ENCODE data around the gene NCOR2. TPM values are rescaled to one million over a fixed set of nuclear protein-coding genes. Genes with fewer than 3 reads are reported as not detected.

The NCOR2 gene
- total and polyA plus RNA-seq, 11 donors: 62.1 to 184 (median 127) TPM

DNA sequence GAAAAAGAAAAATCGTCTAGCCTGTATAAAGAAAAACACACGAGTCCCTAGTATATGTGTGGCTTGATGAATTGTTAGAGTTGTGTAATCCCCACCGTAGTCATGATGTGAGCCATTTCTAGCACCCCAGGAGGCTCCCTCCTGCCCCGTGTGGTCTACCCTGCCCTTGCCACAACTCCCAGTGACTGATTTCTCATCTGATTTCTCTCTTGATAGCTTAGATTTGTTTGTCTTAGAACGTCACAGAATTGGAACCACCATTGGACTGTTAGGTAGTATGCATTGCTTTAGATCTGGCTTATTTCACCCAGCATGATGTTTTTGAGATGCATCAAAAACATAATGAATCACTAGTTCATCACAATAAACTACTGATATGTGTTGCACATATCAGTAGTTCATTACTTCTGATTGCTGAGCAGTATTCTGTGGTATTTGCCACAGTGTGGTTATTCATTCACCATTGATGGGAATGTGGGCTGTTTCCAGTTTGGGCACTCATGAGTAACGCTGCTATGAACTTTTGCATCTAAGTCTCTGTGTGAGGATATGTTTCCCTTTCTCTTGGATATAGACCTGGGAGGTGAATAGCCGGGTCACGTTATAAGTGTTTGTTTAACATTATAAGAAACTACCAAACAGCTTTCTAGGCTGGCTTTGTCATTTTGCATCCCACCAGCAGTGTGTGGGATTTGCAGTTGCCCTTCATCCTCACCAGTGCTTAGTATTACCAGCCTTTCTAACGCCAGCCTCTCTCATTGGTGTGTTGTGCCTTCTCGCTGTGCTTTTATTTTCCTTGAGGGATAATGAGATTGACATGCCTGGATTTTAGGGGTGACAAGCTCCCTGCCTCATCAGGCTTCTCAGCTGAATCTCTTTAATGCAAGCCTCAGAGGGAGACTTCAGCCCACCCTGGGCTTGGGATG, 31.9 kb upstream of the NCOR2 start:
- no peaks in the 10 kb centered on the region for H3K27me3 ChIP-seq
- no peaks in the 10 kb centered on the region for H3K9me3 ChIP-seq
- H3K27ac ChIP-seq: no peak overlapping the region
- H3K36me3 ChIP-seq: no peaks in the 10 kb centered on the region
- intact Hi-C loops (cut with DNase I): no loop called here
- H3K4me3 ChIP-seq: no peak overlapping the region
- no peak for DNase-seq
- H3K4me1 ChIP-seq: peaks cover 0 to 12% (median 0%) of the 10 kb centered on the region in 12 donors
- no peak for ATAC-seq
- WGBS, 4 donors: 83 to 88% (median 85%) methylated on average over 10 of the region's 10 CpGs
- TF ChIP-seq, protein P1, sequence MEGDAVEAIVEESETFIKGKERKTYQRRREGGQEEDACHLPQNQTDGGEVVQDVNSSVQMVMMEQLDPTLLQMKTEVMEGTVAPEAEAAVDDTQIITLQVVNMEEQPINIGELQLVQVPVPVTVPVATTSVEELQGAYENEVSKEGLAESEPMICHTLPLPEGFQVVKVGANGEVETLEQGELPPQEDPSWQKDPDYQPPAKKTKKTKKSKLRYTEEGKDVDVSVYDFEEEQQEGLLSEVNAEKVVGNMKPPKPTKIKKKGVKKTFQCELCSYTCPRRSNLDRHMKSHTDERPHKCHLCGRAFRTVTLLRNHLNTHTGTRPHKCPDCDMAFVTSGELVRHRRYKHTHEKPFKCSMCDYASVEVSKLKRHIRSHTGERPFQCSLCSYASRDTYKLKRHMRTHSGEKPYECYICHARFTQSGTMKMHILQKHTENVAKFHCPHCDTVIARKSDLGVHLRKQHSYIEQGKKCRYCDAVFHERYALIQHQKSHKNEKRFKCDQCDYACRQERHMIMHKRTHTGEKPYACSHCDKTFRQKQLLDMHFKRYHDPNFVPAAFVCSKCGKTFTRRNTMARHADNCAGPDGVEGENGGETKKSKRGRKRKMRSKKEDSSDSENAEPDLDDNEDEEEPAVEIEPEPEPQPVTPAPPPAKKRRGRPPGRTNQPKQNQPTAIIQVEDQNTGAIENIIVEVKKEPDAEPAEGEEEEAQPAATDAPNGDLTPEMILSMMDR (IDR thresholded peaks at IDR 0.05): no peak
- no peak for TF ChIP-seq POLR2A (IDR thresholded peaks at IDR 0.05)

DNA sequence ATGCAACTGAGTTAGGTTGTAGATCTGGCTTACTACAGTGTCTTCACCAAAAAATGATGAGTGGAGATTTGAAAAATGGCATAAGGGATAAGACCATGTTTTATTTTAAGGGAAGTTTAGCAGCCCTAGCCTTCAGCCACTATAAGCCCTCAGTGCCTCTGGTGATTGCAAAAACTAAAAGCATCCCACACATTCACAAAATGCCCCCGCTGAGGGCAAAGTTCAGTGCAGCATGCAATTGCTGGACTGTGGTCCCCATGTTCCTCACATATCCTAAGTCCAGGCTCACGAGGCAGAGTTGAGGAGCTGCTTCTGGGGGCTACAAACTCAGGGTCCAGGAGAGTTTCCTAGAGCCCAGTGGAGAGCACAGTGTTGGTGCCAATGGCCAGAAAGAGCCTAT, 29.6 kb upstream of the NCOR2 start:
- intact Hi-C loops (cut with DNase I): no loop called here
- TF ChIP-seq POLR2A (IDR thresholded peaks at IDR 0.05): no peak
- TF ChIP-seq, protein P1 (IDR thresholded peaks at IDR 0.05): no peak
- H3K27ac ChIP-seq: no peak overlapping the region
- no peak overlapping the region for H3K4me3 ChIP-seq
- H3K27me3 ChIP-seq: no peaks in the 10 kb centered on the region
- H3K4me1 ChIP-seq: peaks cover 0 to 17% (median 0%) of the 10 kb centered on the region in 12 donors
- 87 to 92% (median 90%) methylated on average over 2 of the region's 2 CpGs for WGBS, 4 donors
- DNase-seq (no peak), ATAC-seq (no peak)
- H3K9me3 ChIP-seq: no peaks in the 10 kb centered on the region
- no peaks in the 10 kb centered on the region for H3K36me3 ChIP-seq

DNA sequence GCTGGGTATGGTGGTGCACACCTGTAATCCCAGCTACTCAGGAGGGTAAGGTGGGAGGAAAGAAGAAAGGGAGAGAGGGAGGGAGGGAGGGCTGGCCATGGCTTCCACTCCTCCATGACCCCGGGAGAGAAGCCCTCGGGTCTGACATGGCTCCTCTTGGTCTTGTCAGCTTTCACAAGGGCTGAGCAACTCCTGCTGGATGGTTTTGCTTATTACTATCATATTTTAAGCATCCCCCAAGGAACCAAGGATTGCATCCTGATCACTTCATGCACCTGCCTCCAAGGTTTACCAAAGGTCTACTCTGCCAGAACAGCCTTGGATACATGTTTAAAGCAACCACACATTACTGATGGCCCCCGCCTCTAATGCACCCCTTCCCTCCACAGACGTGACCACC, 28.0 kb upstream of the NCOR2 start:
- Histone ChIP-seq H3K36me3 (no peaks in the 10 kb centered on the region), H3K9me3 (peaks cover 0 to 5% (median 0%) of the 10 kb centered on the region in 12 donors), H3K4me3 (no peak overlapping the region), H3K27ac (no peak overlapping the region), H3K4me1 (peaks cover 0 to 30% (median 0%) of the 10 kb centered on the region in 12 donors), H3K27me3 (no peaks in the 10 kb centered on the region)
- 75 to 84% (median 76%) methylated on average over 4 of the region's 4 CpGs for WGBS, 4 donors
- no peak for DNase-seq
- intact Hi-C loops (cut with DNase I): no loop called here
- TF ChIP-seq POLR2A (IDR thresholded peaks at IDR 0.05): no peak
- TF ChIP-seq, protein P1 (IDR thresholded peaks at IDR 0.05): no peak
- ATAC-seq: no peak

DNA sequence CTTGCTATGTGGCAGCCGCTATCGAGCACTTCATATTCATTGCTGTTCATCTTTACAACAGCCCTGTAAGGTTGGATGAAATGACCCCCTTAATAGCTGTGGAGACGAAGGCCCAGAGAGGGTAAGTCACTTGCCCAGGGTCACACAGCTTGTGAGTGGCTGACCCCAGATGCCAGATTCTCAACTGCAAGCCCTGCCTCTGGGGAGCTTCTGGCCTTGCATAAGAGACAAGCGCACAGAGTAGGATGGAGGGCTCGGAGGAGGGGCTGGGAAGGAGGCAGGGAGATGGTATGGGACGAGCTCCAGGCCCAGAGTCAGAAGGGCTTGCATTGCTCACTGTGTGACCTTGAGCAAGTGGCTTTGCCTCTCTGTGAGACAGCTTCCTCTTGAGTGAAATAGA, 27.4 kb upstream of the NCOR2 start:
- 93 to 98% (median 96%) methylated on average over 6 of the region's 6 CpGs for WGBS, 4 donors
- Histone ChIP-seq H3K4me1 (peaks cover 0 to 30% (median 0%) of the 10 kb centered on the region in 12 donors), H3K27ac (no peak overlapping the region), H3K4me3 (no peak overlapping the region), H3K27me3 (no peaks in the 10 kb centered on the region), H3K9me3 (peaks cover 0 to 8% (median 0%) of the 10 kb centered on the region in 12 donors), H3K36me3 (no peaks in the 10 kb centered on the region)
- TF ChIP-seq, protein P1 (IDR thresholded peaks at IDR 0.05): no peak
- TF ChIP-seq POLR2A (IDR thresholded peaks at IDR 0.05): no peak
- intact Hi-C loops (cut with DNase I): no loop called here
- ATAC-seq (no peak), DNase-seq (no peak)

All from heart left ventricle (tissue), 16 donors.